Brain pericyte (primary cell): ENCODE data around the gene ASMTL.
A peak's percentile ranks its signal among the peaks of the same experiment; 100 is the strongest.
"Not testable (repeated sequence)": the region's sequence is repeated elsewhere in the genome, so short reads cannot be mapped to it uniquely, and the experiment has no call there.

ENCODE experiments used
- DNase-seq: peaks from one replicate; pipeline ENCODE4 v3.0.0-alpha.2; 2012; ENCODE audit warnings: low read depth, low spot score

Gene ASMTL

GRCh38 chrX:1388651-1389050 lies 64.1 kb downstream of the ASMTL start:
- DNase-seq = no peak

DNA sequence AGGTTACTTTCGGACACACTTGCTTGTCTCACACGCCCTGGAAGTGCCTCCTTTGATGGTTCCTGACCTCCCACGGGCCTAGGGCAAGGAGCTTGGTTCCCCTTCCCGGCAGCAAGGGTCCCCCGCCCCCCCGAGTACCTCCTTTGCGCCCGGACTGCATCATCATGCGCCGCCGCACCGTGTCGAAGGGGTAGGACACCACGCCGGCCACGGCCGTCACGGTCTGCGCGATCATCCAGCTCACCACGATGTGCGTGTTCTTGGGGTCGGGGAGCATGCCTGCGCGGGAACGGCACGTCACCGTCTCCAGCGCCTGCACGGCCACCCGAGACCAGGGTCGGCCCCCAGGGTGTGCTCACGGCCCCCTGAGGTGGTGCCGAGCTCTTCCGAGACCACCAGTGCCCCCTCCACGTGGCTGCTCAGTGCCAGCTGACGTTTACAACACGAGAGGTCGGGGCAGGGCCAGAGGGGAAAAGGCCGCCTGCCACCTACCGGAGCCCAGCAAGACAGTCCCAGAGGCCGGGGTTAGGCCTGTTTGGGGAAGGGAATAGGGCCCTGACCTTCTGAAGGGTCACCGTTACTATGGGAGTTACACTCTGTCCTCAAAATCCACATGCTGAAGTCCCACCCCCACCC lies 65.5 kb downstream of the ASMTL start:
- no peak for DNase-seq

- DNase-seq = no peak
Observed at GRCh38 chrX:1386338-1387127, 66.2 kb downstream of the ASMTL start.

DNA sequence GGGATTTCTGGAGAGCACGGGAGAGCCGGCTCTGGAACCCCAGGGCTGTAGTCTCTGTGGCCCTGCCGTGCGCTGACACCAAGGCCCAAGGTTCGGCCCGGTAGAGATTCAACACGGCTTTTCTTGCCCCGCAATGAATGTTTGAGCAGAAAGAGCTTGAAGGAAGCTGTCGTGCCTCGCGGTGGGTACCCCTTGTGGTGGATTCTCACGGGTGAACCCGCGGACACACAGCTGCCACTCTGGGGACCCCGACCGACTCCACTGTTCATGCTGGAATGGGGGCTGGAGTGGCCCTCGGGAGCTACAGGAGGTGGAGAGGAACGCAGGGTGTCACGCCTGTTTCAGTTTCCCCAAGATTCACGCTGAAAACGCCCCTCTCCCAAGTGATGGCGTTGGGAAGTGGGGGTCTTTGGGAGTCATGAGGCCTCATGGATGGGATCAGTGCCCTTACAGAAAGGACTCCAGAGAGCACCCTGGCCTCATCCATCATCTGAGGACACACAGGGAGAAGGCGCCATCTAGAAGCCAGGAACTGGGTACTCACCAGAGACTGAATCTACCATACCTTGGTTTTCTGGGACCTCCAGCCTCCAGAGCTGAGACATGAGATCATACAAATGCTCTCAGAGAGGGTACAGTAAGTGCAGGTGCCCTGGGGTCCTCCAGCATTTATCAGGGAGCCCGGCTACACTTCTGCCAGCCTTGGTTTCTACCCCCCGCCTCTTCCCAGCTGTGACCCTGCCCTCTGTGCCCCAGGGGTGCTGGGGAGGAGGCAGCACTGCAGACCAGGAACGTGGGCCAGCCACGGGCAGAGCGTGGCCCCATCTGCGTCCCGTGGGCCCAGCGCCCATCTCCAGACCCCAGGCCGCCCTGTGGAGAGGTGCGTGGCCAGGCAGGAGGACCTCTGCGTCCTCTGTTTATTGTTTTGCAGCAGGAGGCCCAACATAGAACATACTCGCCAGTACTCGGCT lies 67.2 kb downstream of the ASMTL start:
- peak; percentile 44 for DNase-seq

DNA sequence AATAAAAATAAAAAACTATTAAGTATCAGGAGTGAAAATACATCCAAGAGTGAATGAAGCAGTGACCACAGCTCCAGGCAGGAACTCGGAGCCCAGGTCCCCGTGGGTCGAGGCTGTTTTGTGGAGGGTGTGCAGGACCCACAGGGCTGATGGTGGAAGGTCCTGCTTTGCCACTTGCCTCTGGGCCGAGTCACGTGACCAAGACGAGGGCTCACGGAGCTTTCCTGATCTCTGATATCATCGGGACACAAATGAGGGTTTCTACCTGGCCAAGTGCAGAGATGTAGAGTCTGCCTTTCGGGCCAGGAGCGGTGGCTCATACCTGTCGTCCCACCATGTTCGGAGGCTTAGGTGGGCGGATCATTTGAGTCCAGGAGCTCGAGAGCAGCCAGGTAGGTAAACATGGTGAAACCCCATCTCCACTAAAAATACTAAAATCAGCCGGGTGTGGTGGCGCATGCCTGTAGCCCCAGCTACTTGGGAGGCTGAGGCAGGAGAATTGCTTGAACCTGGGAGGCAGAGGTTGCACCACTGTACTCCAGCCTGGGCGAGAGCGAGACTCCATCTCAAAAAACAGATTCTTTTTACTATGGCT lies 68.0 kb downstream of the ASMTL start:
- DNase-seq = no peak

GRCh38 chrX:1380672-1381233 lies 72.0 kb downstream of the ASMTL start:
- DNase-seq = no peak

GRCh38 chrX:1378306-1378759 lies 74.4 kb downstream of the ASMTL start:
- DNase-seq = no peak

DNA sequence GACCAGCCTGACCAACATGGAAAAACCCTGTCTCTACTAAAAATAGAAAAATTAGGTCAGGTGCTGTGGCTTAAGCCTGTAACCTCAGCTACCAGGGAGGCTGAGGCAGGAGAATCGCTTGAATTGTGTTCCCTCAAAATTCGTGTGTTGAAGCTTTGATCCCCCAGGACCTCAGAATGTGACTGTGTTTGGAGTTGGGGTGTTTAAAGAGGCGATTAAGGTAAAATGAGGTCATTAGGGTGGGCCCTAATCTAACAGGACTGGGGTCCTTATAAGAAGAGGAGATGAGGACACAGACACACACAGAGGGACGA lies 84.4 kb downstream of the ASMTL start:
- no peak for DNase-seq

- not testable (repeated sequence) for DNase-seq
Observed at GRCh38 chrX:1366363-1366762, 86.3 kb downstream of the ASMTL start.

- DNase-seq = no peak
Observed at GRCh38 chrX:1361910-1362309, 90.8 kb downstream of the ASMTL start.

- DNase-seq = no peak
Observed at GRCh38 chrX:1361275-1361674, 91.4 kb downstream of the ASMTL start.

- no peak for DNase-seq
Observed at GRCh38 chrX:1360171-1360570, 92.5 kb downstream of the ASMTL start.

DNA sequence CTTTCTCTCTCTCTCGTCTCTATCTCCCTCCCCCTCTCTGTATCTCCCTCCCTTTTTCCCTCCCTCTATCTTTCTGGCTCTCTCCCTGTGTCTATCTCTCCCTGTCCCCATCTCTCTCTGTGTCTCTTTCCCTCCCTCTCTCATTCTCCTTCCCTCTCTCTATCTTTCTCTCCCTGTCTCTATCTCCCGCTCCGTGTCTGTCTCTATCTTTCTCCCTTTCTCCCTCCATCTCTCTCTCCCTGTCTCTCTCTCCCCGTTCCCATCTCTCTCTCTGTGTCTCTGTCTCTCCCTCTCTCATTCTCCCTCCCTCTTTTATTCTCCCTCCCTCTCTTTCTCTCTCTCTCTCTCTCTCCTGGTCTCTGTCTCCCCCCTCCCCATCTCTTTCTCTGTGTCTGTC lies 93.2 kb downstream of the ASMTL start:
- DNase-seq = no peak

GRCh38 chrX:1358793-1359476 lies 93.8 kb downstream of the ASMTL start:
- no peak for DNase-seq

DNA sequence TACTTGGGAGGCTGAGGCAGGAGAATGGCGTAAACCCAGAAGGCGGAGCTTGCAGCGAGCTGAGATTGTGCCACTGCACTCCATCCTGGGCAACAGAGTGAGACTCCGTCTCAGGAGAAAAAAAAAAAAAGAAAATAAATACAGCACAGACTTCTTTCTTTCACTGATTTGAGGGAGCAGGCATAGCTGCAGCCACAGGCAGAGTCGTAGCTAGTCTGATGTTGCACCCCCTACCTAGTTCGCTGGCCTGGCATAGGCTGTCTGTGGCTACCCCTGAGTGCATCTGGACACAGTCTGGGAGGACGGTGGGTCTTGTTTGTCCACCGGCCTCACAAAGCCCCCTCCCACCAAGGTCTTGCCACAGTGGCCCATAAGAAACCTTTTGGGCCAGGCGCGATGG lies 94.7 kb downstream of the ASMTL start:
- no peak for DNase-seq

DNA sequence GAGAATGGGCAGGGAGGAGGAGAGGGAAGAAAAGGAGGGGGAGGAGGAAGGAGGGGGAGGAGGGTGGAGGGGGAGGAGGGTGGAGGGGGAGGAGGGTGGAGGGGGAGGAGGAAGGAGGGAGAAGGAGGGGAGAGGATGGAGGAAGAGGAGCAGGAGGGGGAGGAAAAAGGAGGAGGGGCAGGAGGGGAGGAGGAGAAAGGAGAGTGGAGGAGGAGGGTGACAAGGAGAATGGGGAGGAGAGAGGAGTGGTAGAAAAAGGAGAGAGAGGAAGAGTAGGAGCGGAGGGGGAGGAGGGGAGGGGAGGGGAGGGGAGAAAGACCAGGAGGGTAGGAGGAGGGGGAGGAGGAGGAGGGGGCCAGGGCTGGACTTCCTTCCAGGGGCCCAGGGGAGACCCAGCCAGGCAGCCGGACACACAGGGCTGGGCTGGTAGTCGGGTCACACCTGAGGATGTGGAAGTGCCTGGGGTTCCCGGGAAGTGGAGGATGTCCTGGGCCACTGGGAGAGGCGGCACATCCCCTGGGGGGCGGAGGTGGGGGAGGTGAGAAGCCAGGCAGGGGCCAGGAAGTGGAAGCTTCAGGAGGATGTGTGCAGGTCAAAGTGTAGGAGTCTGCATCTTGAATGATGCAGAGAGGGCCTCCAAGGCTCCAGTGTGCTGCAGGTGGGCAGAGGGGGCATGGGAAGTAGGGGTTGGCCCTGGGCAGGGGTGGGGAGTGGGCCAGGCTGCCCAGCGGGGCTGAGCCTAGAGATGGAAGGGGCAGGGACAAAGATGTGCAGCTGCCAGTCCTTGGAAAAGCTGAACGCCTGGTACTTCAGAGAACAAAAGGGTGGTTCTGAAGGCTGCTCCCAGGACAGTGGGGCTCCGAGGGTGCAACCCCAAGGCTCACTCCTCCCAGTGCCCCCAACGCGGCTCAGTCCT lies 97.3 kb downstream of the ASMTL start:
- DNase-seq = no peak

GRCh38 chrX:1354036-1355019 lies 98.4 kb downstream of the ASMTL start:
- no peak for DNase-seq
